SU-DHL-6 (cell line): ENCODE measurements around the gene GAS5.

Experiments used
- EZH2phosphoT487 ChIP-seq: fragments of 200-600 bp; sonication (generic), shearing (Covaris generic); conservative IDR thresholded peaks from 2 replicates; pipeline ENCODE4 v1.6.1; 2018; ENCODE audit warnings: mild to moderate bottlenecking, antibody characterized with exemption, low read length, moderate library complexity, mixed read lengths
- TF ChIP-seq, protein P1 (sequence below): fragments of 200-600 bp; sonication (generic); IDR thresholded peaks from one replicate; pipeline ENCODE4 v1.5.1; 2017; ENCODE audit warnings: antibody characterized with exemption, mild to moderate bottlenecking, low read length, moderate library complexity; ENCODE audit not compliant: insufficient read depth, poor library complexity, severe bottlenecking

DNA sequence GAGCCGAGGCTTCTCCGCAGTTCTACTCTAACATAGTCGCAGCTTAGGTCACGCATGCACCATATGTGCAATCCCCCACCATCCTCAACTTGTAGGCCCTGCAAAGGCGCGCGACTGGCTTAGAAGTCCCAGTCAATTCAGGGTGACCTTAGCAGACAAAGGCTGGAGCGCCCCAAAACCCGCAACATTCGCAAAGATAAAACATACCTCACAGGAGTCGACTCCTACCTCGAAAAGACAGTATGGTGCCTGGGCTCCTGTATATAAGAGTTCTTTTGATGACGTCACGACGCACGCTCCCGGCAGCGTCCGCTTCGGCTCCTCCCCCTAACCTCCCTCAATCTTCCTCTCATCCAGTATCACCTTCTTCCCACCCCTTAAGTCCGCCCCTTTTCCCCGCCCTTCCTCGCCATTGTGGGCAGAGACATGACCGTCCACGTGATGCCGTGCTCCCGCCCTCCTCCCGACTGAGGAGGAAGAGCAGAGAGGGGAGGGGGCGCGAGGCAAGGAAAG is at the start of gene GAS5:
- TF ChIP-seq, protein P1, sequence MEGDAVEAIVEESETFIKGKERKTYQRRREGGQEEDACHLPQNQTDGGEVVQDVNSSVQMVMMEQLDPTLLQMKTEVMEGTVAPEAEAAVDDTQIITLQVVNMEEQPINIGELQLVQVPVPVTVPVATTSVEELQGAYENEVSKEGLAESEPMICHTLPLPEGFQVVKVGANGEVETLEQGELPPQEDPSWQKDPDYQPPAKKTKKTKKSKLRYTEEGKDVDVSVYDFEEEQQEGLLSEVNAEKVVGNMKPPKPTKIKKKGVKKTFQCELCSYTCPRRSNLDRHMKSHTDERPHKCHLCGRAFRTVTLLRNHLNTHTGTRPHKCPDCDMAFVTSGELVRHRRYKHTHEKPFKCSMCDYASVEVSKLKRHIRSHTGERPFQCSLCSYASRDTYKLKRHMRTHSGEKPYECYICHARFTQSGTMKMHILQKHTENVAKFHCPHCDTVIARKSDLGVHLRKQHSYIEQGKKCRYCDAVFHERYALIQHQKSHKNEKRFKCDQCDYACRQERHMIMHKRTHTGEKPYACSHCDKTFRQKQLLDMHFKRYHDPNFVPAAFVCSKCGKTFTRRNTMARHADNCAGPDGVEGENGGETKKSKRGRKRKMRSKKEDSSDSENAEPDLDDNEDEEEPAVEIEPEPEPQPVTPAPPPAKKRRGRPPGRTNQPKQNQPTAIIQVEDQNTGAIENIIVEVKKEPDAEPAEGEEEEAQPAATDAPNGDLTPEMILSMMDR, result no peak
- no peak for TF ChIP-seq EZH2phosphoT487
